GM19351 (cell line): ENCODE results near the gene TPH2.

Source experiments
- ATAC-seq: cut with Tn5 transposase; IDR thresholded peaks from one replicate; pipeline ENCODE4 v1.9.1; 2021; ENCODE audit warnings: mild to moderate bottlenecking, moderate library complexity; ENCODE audit not compliant: unreplicated experiment

Gene TPH2

DNA sequence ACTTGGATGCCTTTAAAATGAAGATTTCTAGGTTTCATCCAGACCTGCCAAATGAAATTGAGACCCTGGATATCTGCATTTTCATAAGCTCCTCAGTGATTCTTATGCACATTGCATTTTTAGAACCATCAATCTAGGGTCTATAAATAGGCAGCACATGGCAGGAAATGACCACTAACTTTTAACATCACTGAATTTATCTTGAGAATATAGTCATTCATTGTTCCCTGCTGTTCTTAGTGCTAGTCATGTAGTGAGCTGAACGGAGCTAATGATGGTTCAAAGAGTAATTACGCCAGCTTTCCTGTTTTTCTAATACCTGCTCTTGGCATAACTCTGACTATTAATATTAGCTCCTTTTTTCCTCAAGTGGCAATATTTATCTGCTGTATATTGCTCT, 91.6 kb downstream of the TPH2 start:
- no peak for ATAC-seq

DNA sequence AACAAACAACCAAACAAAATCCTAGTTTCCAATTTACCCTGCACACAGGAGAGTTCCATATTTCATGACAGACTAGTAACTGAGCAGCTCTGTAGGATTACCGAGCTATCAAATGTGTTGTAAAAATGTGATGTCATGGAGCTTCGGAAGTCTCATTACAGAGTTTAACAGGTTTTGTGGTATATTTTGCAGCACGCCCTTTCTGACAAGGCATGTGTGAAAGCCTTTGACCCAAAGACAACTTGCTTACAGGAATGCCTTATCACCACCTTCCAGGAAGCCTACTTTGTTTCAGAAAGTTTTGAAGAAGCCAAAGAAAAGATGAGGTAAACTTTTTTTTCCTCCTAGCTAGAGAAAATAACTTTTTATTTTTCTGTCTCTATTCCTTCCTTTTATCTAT, 92.4 kb downstream of the TPH2 start:
- ATAC-seq = no peak

DNA sequence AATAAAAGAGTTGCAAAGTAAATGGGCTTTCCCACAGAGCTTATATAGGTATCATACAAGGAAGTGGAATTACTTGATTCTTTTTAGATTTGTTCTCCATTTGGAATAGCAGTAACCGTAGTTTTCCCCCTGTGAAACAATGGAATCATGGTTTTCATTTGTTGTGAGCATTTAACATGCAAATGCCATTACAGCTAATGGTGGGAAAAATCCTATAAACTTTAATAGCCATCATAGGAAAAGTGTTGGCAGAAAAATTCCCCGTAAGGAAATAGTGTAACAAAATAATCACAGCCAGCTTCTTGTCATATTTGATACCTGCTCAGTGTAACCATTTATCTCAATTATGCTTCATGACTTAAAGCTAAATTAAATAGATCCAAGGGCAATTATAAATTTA, 95.3 kb downstream of the TPH2 start:
- no peak for ATAC-seq

DNA sequence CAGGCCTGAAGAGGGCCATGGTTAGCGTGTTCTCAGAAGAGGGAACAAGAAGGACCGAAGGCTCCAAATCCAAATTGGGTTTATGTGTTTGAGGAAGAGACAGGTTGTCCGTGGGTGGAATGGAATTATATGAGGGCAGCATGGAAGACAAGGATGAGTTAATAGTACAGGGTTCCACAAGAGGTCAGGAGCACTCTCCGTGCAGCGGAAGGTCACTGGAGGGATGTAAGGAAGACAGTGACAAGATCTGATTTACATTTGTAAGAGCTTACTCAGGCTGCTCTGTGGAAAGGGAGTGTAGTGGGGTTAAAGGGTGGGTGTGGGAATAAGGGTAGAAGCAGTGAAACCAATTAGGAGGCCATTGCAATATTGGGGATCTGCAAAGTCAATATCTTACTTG, 97.0 kb downstream of the TPH2 start:
- no peak for ATAC-seq

DNA sequence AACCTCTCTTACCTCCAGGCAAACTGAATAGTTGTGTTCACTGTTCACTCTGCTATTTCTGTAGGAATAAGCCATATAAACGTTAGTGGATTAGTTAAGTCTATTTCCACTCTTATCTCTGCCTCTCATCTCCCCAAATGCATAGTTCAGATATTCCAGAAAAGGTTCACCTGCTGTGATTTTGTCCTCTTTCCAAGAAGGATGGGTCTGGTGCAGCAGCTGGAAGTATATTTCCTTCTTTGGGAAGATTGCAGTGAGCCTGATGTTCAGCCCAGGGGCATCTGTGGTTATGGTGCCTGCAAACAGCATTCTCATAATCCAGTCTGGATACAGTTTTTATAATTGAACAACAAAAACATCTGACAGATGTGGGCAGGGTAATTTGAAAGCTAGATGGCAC, 97.7 kb downstream of the TPH2 start:
- ATAC-seq = no peak

DNA sequence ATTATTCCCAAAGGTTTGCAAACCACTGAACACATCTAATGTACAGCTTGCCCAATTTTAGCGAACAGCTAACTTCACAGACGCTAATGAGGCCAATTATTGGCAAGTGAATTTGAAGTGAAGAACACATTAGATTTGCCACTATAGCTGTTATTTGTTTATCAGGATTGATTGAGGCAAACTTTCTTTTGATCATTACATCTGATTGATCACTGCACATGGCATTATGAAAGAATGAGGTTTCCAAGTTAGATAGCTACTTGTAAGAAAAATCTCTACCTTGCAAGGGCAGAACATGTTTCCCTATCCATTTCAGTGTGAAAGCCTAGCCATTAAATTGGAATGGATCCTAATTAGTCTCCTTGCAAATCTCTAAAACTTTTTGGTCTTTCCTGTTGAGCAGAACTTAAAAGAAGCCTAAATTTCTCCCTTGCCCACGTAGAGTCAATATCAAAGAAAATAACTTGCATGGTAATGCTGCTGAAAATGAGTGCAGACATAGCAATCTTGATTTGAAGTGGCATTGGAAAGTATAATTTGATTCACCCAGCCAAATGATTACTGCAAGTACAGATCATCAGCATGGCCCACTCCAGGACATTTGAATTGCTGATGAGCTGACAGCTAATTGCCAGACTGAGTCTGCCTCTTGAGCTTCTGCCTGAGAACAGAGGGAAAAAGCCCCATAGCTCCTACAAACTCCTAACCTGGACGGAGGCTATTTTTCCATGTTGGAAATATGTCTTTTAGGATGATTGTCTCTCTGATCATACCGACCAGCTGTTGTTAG, 98.6 kb downstream of the TPH2 start:
- ATAC-seq = no peak

DNA sequence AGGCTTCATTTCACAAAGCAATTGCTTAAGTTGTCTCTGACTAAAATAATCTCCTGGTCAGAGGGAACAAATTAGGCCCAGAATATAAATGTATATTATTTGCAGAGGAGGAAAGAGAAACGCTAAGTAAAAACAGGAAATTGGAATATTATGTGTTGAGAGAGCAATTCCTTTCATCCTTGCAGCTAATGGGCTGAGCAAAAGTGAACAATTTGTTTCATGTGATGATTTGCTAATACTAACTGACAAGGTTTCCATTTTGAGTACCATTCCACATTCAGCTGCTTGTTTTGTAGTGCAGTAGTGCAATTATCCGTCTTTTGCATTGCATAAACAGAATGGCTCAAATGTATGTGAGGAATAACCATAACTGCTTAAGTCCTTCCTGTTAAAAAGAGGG, 103.2 kb downstream of the TPH2 start:
- no peak for ATAC-seq

DNA sequence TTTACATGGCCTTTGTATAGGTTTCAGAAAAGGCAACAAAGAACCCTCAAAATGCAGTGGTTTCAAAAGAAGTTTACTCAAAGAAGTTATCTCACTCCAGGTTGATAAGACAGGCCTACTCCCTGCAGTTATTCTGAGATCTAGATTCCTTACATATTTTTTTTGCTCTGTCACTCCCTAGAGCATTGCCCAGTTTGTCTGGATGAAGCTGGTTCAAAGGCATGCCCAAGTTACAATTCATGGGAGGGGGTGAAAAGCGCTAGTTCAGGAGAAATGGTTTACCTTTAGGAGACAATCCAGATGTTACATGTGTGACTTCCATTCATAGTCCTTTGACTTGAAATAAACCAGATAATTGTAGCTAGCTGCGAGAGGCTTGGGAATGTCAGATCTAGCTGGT, 115.0 kb downstream of the TPH2 start:
- no peak for ATAC-seq

DNA sequence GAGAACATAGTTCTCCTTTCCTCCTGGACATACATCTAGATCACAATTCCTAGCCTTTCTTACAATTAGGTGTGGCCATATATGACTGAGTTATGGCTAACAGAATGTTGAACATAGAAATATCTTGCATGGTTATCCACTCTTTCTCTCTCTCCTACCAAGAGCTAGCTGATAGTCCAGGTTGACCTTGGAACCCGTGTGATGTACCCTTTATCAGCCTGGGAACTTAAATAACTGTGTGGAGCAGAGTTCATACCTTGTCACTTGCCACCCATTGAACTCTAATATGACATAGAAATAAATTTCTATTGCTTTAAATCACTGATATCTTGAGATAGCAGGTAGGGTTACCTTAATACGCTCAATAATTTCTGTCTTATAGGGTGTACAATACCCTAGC, 115.9 kb downstream of the TPH2 start:
- no peak for ATAC-seq

DNA sequence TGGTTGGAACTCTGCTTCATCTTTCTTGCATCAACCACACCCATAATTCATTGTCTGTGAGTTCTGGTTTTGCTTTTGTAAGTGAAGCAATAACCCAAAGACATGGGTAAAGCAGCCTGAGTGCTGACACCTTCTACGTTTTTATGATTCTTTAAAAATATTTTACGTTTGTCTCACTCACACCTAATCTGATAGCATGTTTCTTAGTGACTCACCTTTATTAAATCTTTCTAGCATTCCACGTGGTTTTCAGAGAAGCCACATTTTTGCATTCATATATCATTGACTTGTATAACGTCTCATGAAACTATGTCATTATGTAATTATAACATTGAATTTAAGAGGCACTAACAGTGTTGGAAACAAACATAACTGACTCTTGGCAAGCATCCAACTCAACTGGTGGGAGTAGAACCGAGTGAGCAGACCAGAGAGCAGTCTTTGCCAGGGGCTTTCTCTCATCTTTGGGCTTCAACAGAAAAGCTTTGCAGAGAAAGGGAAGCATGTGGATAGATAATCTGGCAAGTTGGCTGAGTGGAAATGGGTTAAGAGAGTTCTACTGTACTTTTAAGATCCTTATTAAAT, 118.8 kb downstream of the TPH2 start:
- no peak for ATAC-seq

DNA sequence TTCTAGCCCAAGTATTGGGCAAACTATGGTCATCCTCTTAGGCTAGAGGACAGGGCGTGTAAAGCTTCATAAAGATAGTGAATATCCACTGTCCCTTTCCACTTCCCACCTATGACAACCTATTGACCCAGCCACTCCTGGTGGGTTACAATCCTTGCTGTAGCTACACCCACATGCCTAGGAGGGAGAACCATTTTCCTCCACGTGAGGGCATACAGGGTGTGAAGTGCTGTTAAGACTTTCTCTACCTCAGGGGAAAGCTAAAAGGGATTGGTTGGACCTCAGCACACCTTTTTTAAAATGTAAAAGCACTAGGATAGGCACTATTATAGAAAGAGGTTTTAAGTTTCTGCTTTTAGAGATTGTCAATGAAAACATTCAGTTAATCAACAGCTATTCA, 124.4 kb downstream of the TPH2 start:
- no peak for ATAC-seq

DNA sequence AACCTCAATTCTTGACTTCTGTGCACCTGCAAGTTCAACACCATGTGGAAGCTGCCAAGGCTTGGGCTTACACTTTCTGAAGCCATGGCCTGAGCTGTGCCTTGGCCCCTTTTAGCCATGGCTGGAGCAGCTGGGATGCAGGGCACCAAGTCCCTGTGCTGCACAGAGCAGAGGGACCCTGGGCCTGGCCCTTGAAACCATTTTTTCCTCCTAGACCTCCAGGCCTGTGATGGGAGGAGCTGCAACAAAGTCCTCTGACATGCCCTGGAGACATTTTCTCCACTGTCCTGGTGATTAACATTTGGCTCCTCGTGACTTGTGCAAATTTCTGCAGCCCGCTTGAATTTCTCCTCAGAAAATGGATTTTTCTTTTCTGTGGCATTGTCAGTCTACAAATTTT, 132.4 kb downstream of the TPH2 start:
- ATAC-seq = no peak

DNA sequence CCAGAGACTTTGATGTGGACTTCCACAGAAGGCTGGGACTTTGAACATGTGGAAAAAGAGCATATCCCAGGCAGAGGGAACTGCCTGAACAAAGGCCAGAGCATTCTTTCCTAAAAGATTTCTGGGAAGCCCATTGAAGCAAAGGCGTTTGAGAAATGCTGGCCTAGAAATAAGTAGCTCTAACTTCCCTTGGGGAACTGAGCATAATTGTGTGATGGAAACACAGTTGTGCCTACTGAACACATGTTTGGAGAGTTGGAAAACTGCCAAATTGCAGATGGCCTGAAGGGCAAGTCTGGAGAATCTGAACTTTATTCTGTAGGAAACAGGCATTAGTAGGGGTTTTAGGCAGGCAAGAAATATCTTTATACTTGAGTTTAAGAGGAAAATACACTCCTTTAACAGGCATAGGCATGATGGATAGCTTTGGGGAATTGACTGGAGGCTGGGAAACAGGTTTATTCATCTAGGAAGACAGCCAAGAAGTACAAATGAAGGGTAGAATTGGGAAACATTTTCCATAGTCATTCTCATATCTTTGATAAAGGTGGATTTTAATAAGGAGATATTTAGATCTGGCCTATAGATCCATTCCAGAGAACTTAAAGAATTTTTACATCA, 134.1 kb downstream of the TPH2 start:
- no peak for ATAC-seq

DNA sequence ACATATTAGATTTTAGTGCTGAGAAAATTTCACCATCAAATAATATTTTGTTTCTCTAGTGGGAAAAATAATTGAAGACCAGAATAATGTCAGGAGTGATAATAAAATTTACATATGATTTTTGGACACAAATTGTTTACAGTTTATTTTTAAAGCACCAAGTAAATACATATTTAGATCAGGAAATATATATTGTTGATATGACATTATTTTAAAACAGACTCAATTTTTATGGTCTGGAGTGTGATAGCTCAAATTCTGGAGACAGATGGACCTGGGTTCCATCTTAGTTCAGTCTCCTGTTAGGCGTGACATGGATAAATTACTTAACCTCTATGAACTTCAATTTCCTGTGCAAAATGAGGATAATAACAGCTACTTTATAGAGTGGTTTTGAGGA, 135.4 kb downstream of the TPH2 start:
- ATAC-seq = no peak

DNA sequence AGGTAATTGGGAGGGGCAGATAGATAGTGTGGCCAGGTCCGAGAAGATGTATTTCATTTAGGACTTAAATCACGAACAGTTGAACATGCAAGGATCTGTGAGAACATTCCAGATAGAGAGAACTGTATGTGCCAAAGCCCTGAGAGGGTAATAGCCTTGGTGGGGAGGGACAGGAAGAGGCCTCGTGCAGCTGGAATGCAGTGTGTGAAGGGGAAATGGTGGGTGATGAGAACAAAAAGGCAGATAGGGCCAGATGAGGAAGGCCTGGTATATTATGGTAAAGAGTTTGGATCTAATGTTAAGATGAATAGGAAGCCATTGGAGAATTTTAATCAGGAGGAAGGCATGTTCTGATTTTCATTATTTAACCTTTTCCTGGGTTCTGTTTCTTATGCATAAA, 136.3 kb downstream of the TPH2 start:
- ATAC-seq = no peak

DNA sequence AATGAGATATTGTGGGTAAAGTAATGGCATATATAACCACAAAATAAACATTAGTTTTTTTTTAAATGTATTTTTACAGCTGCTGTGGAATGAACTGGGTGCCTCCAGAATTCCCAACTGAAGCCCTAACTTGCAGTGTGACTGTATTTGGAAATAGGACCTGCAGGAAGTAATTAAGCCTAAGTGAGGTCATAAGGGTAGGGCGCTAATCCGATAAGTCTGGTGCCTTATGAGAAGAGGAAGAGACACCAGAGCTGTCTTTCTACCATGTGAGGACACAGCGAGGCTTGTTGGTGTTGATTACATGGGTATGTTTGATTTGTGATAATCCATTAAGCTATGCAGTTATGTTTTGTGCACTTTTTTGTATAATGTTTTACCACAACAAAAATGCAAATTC, 136.8 kb downstream of the TPH2 start:
- no peak for ATAC-seq

DNA sequence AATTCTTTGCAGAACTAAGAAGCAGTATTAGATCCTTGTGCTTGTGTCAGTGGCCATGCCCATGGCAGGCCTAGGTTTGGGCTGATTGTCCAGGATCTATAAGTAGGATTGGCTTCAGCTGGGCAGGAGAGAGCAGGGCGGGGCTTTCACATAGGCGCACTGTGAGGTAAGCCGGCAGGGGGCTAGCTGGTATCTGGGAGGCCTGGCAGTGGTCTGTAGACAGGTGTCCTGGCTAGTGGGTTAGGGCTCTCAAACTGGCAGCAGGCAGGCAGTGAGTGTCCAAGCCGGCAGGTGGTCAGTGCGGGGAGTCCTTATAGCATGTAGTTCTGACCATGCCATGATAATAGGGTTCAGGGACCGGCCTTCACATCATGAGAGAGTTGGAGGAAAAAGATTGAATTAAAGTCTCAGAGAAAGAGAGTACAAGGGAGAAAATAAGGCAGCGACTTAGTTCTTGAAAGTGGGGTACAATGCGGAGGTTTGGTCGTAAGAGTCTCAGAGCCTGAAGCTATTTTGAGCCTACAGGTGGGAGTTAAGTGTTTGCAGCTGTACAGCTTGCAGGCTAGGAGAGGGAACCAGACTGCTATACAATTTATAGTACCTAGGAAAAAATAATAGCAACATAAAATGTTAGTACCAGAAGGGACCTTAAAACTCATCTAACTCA, 137.4 kb downstream of the TPH2 start:
- ATAC-seq = no peak

DNA sequence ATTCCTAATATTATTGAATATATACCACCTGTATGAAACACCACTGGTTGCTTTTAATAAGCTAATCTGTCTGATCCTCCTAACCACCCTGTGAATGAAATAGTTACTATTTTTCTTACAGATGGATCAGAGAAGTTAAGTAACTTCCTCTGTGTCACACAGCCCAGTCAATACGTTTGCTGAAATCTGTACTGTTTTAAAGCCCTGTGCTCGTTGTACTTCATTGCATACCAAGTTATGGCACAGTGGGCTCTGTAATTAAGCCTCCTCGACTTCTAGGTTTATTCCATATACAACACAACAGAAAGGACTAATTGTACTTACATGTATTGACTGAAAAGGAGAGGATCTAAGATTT, 137.9 kb downstream of the TPH2 start:
- no peak for ATAC-seq

DNA sequence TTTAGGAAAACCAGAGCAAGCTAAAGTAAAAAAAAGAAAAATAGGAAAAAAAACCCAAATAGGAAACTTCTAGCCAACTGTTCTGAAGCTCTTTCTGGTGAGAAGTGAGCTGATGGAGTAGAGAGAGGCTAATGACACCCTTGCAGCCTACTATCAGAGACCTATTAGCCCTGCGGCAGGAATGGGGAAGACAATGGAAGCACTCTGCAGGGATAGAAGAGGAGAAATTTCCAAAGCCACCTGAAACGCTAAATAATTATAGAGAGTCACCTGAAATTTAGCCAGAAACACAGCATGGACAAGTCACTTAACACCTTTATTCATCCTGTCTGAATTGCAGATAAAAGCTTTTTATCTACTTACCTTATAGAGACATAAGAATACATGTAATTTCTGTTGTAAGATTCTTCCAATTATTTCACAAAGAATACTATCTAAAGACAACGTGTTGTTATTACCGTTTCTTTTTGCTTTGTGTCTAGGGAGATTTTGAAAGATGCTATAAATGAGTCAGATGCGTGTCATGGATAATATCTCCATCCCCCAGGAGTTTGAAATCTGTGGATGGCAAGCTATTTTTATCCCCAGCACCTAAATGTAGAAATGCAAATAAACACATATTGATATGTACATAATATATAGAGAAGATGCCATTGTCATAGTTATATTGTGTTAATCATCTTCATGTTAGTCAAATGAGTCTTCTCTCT, 138.6 kb downstream of the TPH2 start:
- ATAC-seq = no peak

DNA sequence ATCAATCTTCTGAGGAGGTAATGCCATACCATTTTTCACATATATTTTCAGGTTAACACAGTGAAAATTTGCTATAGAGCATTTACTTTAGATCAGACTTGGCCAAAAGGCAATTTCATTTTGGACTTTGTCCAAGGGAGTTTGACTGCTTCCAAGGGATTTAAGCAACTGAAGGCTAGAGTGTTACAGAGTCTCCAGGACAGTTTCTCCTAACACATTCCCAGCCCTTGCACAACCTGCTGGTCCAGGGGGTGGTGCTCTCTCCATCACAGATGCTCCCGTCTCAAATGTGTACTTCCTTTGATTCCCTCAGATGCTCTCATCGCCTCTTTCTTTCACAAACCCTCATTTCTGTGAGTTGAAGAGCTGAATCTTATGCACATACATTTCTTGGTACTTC, 143.1 kb downstream of the TPH2 start:
- ATAC-seq = no peak
